Large intestine (tissue), 3 donors: ENCODE results near the gene GIMAP4. TPM values are rescaled to one million over a fixed set of nuclear protein-coding genes. Genes with fewer than 3 reads are reported as not detected.
"Not testable (repeated sequence)": the region's sequence is repeated elsewhere in the genome, so short reads cannot be mapped to it uniquely, and the experiment has no call there.

Experiments
- DNase-seq, 2 donors: peaks; one replicate each; pipeline versions ENCODE4 v3.0.0 to v3.0.0-alpha.2; 2013
- H3K27ac ChIP-seq: one replicate; pipeline ENCODE4 v1.5.1; 2013; ENCODE audit warnings: low read length
- H3K27me3 ChIP-seq: 2 replicates; pipeline ENCODE4 v1.6.1; 2013; ENCODE audit warnings: low read length; ENCODE audit not compliant: control insufficient read depth, insufficient read depth
- H3K36me3 ChIP-seq: 2 replicates; pipeline ENCODE4 v1.6.1; 2013; ENCODE audit warnings: low read length; ENCODE audit not compliant: control insufficient read depth, insufficient read depth
- H3K4me1 ChIP-seq: one replicate; pipeline ENCODE4 v1.6.1; 2013; ENCODE audit warnings: low read length; ENCODE audit not compliant: control insufficient read depth, insufficient read depth
- H3K4me3 ChIP-seq: one replicate; pipeline ENCODE4 v1.5.1; 2013; ENCODE audit warnings: low read length
- H3K9me3 ChIP-seq: one replicate; pipeline ENCODE4 v1.6.1; 2013; ENCODE audit warnings: mild to moderate bottlenecking, low read depth, low read length, moderate library complexity; ENCODE audit not compliant: control insufficient read depth
- WGBS: methylation state at CpG from one replicate; pipeline ENCODE4 v1.1.5; 2013; ENCODE audit warnings: low lambda C conversion rate; ENCODE audit not compliant: insufficient coverage; 5-methylcytosine and 5-hydroxymethylcytosine counted together
- polyA plus RNA-seq: library from polyadenylated mRNA; unstranded; fragments of 120-200 nt; gene quantifications from one replicate; pipeline ENCODE4 v1.2.1, GENCODE V29; 2013

GIMAP4 gene
- polyA plus RNA-seq, 1 donor: 17.8 TPM

- H3K27me3 ChIP-seq: no peaks in the 10 kb centered on the region
- WGBS: 93% methylated on average over 3 of the region's 10 CpGs
- H3K36me3 ChIP-seq: no peaks in the 10 kb centered on the region
- no peaks in the 10 kb centered on the region for H3K4me1 ChIP-seq
- DNase-seq: no peak
- H3K27ac ChIP-seq: no peak overlapping the region
- no peaks in the 10 kb centered on the region for H3K9me3 ChIP-seq
- H3K4me3 ChIP-seq: no peak overlapping the region
These were observed 5.3 kb downstream of the GIMAP4 start for GRCh38 chr7:150572496-150572895.

- not testable (repeated sequence) for H3K27me3 ChIP-seq, H3K4me1 ChIP-seq, H3K36me3 ChIP-seq, H3K4me3 ChIP-seq, H3K9me3 ChIP-seq, H3K27ac ChIP-seq, DNase-seq
- no CpG with 5 or more reads among the region's 7 CpGs for WGBS
These were observed 12.9 kb downstream of the GIMAP4 start for GRCh38 chr7:150579979-150580637.

GRCh38 chr7:150580638-150581394, 13.6 kb downstream of the GIMAP4 start:
- Histone ChIP-seq H3K4me3 (no peak overlapping the region), H3K36me3 (no peaks in the 10 kb centered on the region), H3K27ac (no peak overlapping the region), H3K4me1 (no peaks in the 10 kb centered on the region), H3K9me3 (no peaks in the 10 kb centered on the region), H3K27me3 (no peaks in the 10 kb centered on the region)
- no peak for DNase-seq
- WGBS: no CpG with 5 or more reads among the region's 3 CpGs

GRCh38 chr7:150585199-150585598, 18.0 kb downstream of the GIMAP4 start:
- H3K9me3 ChIP-seq: no peaks in the 10 kb centered on the region
- H3K36me3 ChIP-seq: no peaks in the 10 kb centered on the region
- H3K27me3 ChIP-seq: no peaks in the 10 kb centered on the region
- no peak overlapping the region for H3K27ac ChIP-seq
- WGBS: 70% methylated on average over 2 of the region's 7 CpGs
- DNase-seq: no peak
- no peak overlapping the region for H3K4me3 ChIP-seq
- no peaks in the 10 kb centered on the region for H3K4me1 ChIP-seq

- Histone ChIP-seq H3K9me3 (no peaks in the 10 kb centered on the region), H3K36me3 (no peaks in the 10 kb centered on the region), H3K27me3 (no peaks in the 10 kb centered on the region), H3K4me1 (no peaks in the 10 kb centered on the region), H3K27ac (no peak overlapping the region), H3K4me3 (no peak overlapping the region)
- peak in 1 of 2 donors; percentile 12 for DNase-seq
- WGBS: 68% methylated on average over 3 of the region's 4 CpGs
These were observed 19.0 kb downstream of the GIMAP4 start for GRCh38 chr7:150586068-150586784.

GRCh38 chr7:150586785-150587152, 19.6 kb downstream of the GIMAP4 start:
- Histone ChIP-seq H3K4me1 (no peaks in the 10 kb centered on the region), H3K9me3 (no peaks in the 10 kb centered on the region), H3K27me3 (no peaks in the 10 kb centered on the region), H3K36me3 (no peaks in the 10 kb centered on the region), H3K27ac (no peak overlapping the region), H3K4me3 (no peak overlapping the region)
- no peak for DNase-seq

- WGBS: 80% methylated on average over 1 of the region's 1 CpG
- H3K4me1 ChIP-seq: no peaks in the 10 kb centered on the region
- H3K27me3 ChIP-seq: no peaks in the 10 kb centered on the region
- no peak overlapping the region for H3K27ac ChIP-seq
- no peaks in the 10 kb centered on the region for H3K9me3 ChIP-seq
- H3K36me3 ChIP-seq: no peaks in the 10 kb centered on the region
- H3K4me3 ChIP-seq: no peak overlapping the region
- DNase-seq: no peak
These were observed 20.4 kb downstream of the GIMAP4 start for GRCh38 chr7:150587551-150587950.

GRCh38 chr7:150594805-150595204, 27.6 kb downstream of the GIMAP4 start:
- no CpG with 5 or more reads among the region's 2 CpGs for WGBS
- H3K36me3 ChIP-seq: no peaks in the 10 kb centered on the region
- no peaks in the 10 kb centered on the region for H3K27me3 ChIP-seq
- no peak overlapping the region for H3K27ac ChIP-seq
- no peaks in the 10 kb centered on the region for H3K4me1 ChIP-seq
- H3K9me3 ChIP-seq: no peaks in the 10 kb centered on the region
- DNase-seq: no peak
- H3K4me3 ChIP-seq: no peak overlapping the region

GRCh38 chr7:150595361-150595760, 28.2 kb downstream of the GIMAP4 start:
- no peaks in the 10 kb centered on the region for H3K27me3 ChIP-seq
- no peak overlapping the region for H3K27ac ChIP-seq
- no peaks in the 10 kb centered on the region for H3K9me3 ChIP-seq
- no peaks in the 10 kb centered on the region for H3K4me1 ChIP-seq
- DNase-seq: no peak
- no peaks in the 10 kb centered on the region for H3K36me3 ChIP-seq
- 60% methylated on average over 1 of the region's 2 CpGs for WGBS
- H3K4me3 ChIP-seq: no peak overlapping the region

- not testable (repeated sequence) for H3K27ac ChIP-seq, H3K27me3 ChIP-seq, H3K4me3 ChIP-seq, DNase-seq, H3K4me1 ChIP-seq, H3K36me3 ChIP-seq, H3K9me3 ChIP-seq
- no CpG with 5 or more reads among the region's 2 CpGs for WGBS
These were observed 36.4 kb downstream of the GIMAP4 start for GRCh38 chr7:150603600-150603999.
